ENCODE results near the gene SMIM45. TPM values are rescaled to one million over a fixed set of nuclear protein-coding genes. Genes with fewer than 3 reads are reported as not detected.

The SMIM45 gene

GRCh38 chr22:42000466-42000865 is 48.5 kb downstream of the SMIM45 start:
- Histone ChIP-seq H3K36me3 (no peaks in the 10 kb centered on the region), H3K4me3 (no peak overlapping the region), H3K4me1 (ENCODE audit: insufficient read depth) (peaks cover 6% of the 10 kb centered on the region), H3K27me3 (no peaks in the 10 kb centered on the region), H3K9me3 (peaks cover 0 to 5% of the 10 kb centered on the region in 2 donors), H3K27ac (no peak overlapping the region)
- TF ChIP-seq, protein P1, sequence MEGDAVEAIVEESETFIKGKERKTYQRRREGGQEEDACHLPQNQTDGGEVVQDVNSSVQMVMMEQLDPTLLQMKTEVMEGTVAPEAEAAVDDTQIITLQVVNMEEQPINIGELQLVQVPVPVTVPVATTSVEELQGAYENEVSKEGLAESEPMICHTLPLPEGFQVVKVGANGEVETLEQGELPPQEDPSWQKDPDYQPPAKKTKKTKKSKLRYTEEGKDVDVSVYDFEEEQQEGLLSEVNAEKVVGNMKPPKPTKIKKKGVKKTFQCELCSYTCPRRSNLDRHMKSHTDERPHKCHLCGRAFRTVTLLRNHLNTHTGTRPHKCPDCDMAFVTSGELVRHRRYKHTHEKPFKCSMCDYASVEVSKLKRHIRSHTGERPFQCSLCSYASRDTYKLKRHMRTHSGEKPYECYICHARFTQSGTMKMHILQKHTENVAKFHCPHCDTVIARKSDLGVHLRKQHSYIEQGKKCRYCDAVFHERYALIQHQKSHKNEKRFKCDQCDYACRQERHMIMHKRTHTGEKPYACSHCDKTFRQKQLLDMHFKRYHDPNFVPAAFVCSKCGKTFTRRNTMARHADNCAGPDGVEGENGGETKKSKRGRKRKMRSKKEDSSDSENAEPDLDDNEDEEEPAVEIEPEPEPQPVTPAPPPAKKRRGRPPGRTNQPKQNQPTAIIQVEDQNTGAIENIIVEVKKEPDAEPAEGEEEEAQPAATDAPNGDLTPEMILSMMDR (IDR thresholded peaks at IDR 0.05): no peak
- TF ChIP-seq POLR2A (IDR thresholded peaks at IDR 0.05) (no peak), EP300 (IDR thresholded peaks at IDR 0.05) (no peak)
- 94 to 98% (median 94%) methylated on average over 8 of the region's 8 CpGs for WGBS, 3 donors
- no peak for DNase-seq
- intact Hi-C loops (cut with DNase I): no loop called here

DNA sequence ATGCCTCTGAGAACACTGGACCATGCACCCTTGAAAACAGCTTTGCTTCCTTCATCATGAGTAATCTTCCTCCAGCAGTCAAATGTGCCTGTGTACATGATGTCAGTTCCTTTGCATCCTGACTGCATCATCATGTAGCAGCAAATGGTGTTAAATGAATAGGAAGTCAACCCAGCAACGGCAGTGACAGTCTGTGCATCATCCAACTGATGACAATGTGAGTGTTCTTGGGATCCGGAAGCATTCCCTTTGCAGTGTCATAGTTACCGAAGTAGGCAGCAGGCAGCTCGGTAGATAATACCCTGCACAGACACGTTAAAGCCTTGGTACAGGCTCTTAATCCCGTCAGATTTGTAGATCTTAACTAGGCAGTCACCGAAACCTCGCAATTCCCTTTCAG is 49.2 kb downstream of the SMIM45 start:
- Histone ChIP-seq H3K4me3 (no peak overlapping the region), H3K9me3 (peaks cover 0 to 5% of the 10 kb centered on the region in 2 donors), H3K36me3 (no peaks in the 10 kb centered on the region), H3K27me3 (no peaks in the 10 kb centered on the region), H3K4me1 (ENCODE audit: insufficient read depth) (peaks cover 6% of the 10 kb centered on the region), H3K27ac (no peak overlapping the region)
- intact Hi-C loops (cut with DNase I): no loop called here
- 77 to 80% (median 79%) methylated on average over 8 of the region's 8 CpGs for WGBS, 3 donors
- TF ChIP-seq POLR2A (IDR thresholded peaks at IDR 0.05) (no peak), EP300 (IDR thresholded peaks at IDR 0.05) (no peak)
- TF ChIP-seq, protein P1 (IDR thresholded peaks at IDR 0.05): no peak
- no peak for DNase-seq

DNA sequence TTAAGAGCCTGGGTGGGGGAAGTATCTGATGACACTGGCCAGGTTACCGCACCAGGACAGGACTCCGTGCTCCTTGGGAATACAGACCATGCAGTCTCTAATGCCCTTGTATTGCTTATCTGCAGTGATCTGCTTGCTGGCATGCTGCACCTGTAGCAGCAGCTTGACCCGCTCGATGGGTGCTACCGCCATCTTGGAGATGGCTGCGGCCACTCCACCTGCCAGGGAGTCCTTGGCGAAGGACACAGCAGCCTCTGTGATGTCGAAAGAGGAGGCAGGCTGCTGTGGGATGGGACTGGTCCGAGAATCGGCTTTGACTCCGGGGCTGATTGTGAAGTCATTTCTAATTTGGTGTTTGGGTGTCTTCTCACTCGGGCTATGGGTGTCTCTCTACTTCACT is 49.8 kb downstream of the SMIM45 start:
- H3K27me3 ChIP-seq: no peaks in the 10 kb centered on the region
- peaks cover 0 to 5% of the 10 kb centered on the region in 2 donors for H3K9me3 ChIP-seq
- DNase-seq: no peak
- H3K4me1 ChIP-seq (ENCODE audit: insufficient read depth): peaks cover 6% of the 10 kb centered on the region
- 93 to 97% (median 95%) methylated on average over 12 of the region's 12 CpGs for WGBS, 3 donors
- H3K4me3 ChIP-seq: no peak overlapping the region
- TF ChIP-seq EP300 (IDR thresholded peaks at IDR 0.05): no peak
- TF ChIP-seq, protein P1 (IDR thresholded peaks at IDR 0.05): no peak
- no peak for TF ChIP-seq POLR2A (IDR thresholded peaks at IDR 0.05)
- H3K36me3 ChIP-seq: no peaks in the 10 kb centered on the region
- intact Hi-C loops (cut with DNase I): no loop called here
- H3K27ac ChIP-seq: no peak overlapping the region

DNA sequence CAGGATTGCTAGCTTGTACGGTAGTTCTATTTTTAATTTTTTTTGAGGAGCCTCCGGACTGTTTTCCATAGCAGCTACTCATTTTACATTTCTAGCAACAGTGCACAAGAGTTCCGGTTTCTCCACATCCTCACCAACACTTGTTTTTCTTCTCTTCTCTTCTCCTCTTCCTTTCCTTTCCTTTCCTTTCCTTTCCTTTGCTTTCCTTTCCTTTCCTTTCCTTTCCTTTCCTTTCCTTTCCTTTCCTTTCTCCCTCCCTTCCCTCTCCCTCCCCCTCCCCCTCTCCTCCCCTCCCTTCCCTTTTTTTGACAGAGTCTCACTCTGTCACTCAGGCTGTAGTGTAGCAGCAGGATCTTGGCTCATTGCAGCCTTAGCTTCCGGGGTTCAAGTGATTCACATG is 56.0 kb downstream of the SMIM45 start:
- no peaks in the 10 kb centered on the region for H3K9me3 ChIP-seq
- intact Hi-C loops (cut with DNase I): no loop called here
- H3K4me3 ChIP-seq: no peak overlapping the region
- H3K4me1 ChIP-seq (ENCODE audit: insufficient read depth): no peaks in the 10 kb centered on the region
- no peak overlapping the region for H3K27ac ChIP-seq
- WGBS, 3 donors: 70 to 77% (median 70%) methylated on average over 4 of the region's 4 CpGs
- TF ChIP-seq, protein P1 (IDR thresholded peaks at IDR 0.05): no peak
- TF ChIP-seq EP300 (IDR thresholded peaks at IDR 0.05): no peak
- no peak for TF ChIP-seq POLR2A (IDR thresholded peaks at IDR 0.05)
- DNase-seq: no peak
- no peaks in the 10 kb centered on the region for H3K36me3 ChIP-seq
- H3K27me3 ChIP-seq: no peaks in the 10 kb centered on the region

Other genes starting within 250 kb of the SMIM45 start
- gene CCDC134, start 151.5 kb upstream of the SMIM45 start, total RNA-seq: 10 to 100 TPM in 1 of 7 donors, 1 to 10 TPM in 6; 7.9 to 13.3 (median 8.8) TPM
- gene CCDC134, start 151.5 kb upstream of the SMIM45 start, polyA plus RNA-seq: 1 to 10 TPM; 1.3 to 4.9 TPM
- gene SREBF2, start 119.0 kb upstream of the SMIM45 start, total RNA-seq: 100 to 1,000 TPM in 1 of 7 donors, 10 to 100 TPM in 6; 29.2 to 215 (median 74.1) TPM
- 10 to 100 TPM; 38.7 to 94.9 TPM for gene SREBF2, start 119.0 kb upstream of the SMIM45 start, polyA plus RNA-seq
- under 1 TPM in 1 of 7 donors, not detected in 6; 0.46 TPM for gene SHISA8, start 37.1 kb upstream of the SMIM45 start, total RNA-seq
- not detected for gene SHISA8, start 37.1 kb upstream of the SMIM45 start, polyA plus RNA-seq
- gene TNFRSF13C, start 25.3 kb upstream of the SMIM45 start, total RNA-seq: under 1 TPM; 0.08 to 0.36 (median 0.22) TPM
- gene TNFRSF13C, start 25.3 kb upstream of the SMIM45 start, polyA plus RNA-seq: under 1 TPM; 0.05 TPM
- 1 to 10 TPM in 4 of 7 donors, under 1 TPM in 1, not detected in 2; 0.25 to 8.0 (median 1.8) TPM for gene CENPM, start 5.0 kb upstream of the SMIM45 start, total RNA-seq
- gene CENPM, start 5.0 kb upstream of the SMIM45 start, polyA plus RNA-seq: 1 to 10 TPM in 1 of 2 donors, not detected in 1; 1.0 TPM
- gene SEPTIN3, start 17.3 kb downstream of the SMIM45 start, total RNA-seq: 1 to 10 TPM in 1 of 7 donors, under 1 TPM in 5, not detected in 1; 0.11 to 1.4 (median 0.23) TPM
- gene SEPTIN3, start 17.3 kb downstream of the SMIM45 start, polyA plus RNA-seq: under 1 TPM; 0.12 to 0.78 TPM
- gene WBP2NL, start 46.6 kb downstream of the SMIM45 start, total RNA-seq: 1 to 10 TPM; 2.4 to 4.5 (median 3.0) TPM
- gene WBP2NL, start 46.6 kb downstream of the SMIM45 start, polyA plus RNA-seq: 1 to 10 TPM in 1 of 2 donors, under 1 TPM in 1; 0.48 to 1.2 TPM
- gene NAGA, start 118.7 kb downstream of the SMIM45 start, total RNA-seq: 10 to 100 TPM; 18.7 to 34.3 (median 20.3) TPM
- gene NAGA, start 118.7 kb downstream of the SMIM45 start, polyA plus RNA-seq: 10 to 100 TPM; 17.6 to 18.1 TPM
- gene PHETA2, start 122.1 kb downstream of the SMIM45 start, total RNA-seq: 10 to 100 TPM in 1 of 7 donors, 1 to 10 TPM in 6; 3.4 to 10.2 (median 7.3) TPM
- 1 to 10 TPM; 8.5 to 8.8 TPM for gene PHETA2, start 122.1 kb downstream of the SMIM45 start, polyA plus RNA-seq
- 100 to 1,000 TPM in 4 of 7 donors, 10 to 100 TPM in 3; 26.3 to 287 (median 130) TPM for gene SMDT1, start 127.5 kb downstream of the SMIM45 start, total RNA-seq
- gene SMDT1, start 127.5 kb downstream of the SMIM45 start, polyA plus RNA-seq: 100 to 1,000 TPM; 112 to 211 TPM
- 10 to 100 TPM; 28.3 to 49.2 (median 43.4) TPM for gene NDUFA6, start 138.6 kb downstream of the SMIM45 start, total RNA-seq
- gene NDUFA6, start 138.6 kb downstream of the SMIM45 start, polyA plus RNA-seq: 10 to 100 TPM; 48.7 to 82.8 TPM
- 1 to 10 TPM in 4 of 7 donors, under 1 TPM in 3; 0.73 to 2.0 (median 1.2) TPM for gene CYP2D6, start 178.7 kb downstream of the SMIM45 start, total RNA-seq
- gene CYP2D6, start 178.7 kb downstream of the SMIM45 start, polyA plus RNA-seq: under 1 TPM; 0.28 to 0.30 TPM

Data from ovary (tissue), 9 donors.